GM23338 (cell line): Measurements from ENCODE around the gene SPI1. TPM values are rescaled to one million over a fixed set of nuclear protein-coding genes. Genes with fewer than 3 reads are reported as not detected.

Experiments used
- ATAC-seq: fragments of 200-7000 bp; cut with Tn5 transposase; 3 replicates; pipeline ENCODE4 v1.9.1; 2020
- DNase-seq: peaks from one replicate; pipeline ENCODE4 v3.0.0-alpha.2; 2015; ENCODE audit warnings: low spot score
- H2AFZ ChIP-seq: fragments of 200-600 bp; sonication (generic); 2 replicates; pipeline ENCODE4 v1.8.0; 2016; ENCODE audit warnings: antibody characterized with exemption, mild to moderate bottlenecking, moderate library complexity
- H3F3A ChIP-seq: fragments of 200-600 bp; sonication (generic); replicated peaks from 2 replicates; pipeline ENCODE4 v1.8.0; 2017; ENCODE audit warnings: antibody characterized with exemption, mixed run types, low read depth
- H3K27ac ChIP-seq: fragments of 200-600 bp; sonication (generic); 2 replicates; pipeline ENCODE4 v1.6.1; 2016; ENCODE audit warnings: low read depth
- H3K27me3 ChIP-seq: fragments of 200-600 bp; sonication (generic); 2 replicates; pipeline ENCODE4 v1.8.0; 2016; ENCODE audit warnings: mild to moderate bottlenecking, mixed run types, moderate library complexity; ENCODE audit not compliant: insufficient read depth
- H3K36me3 ChIP-seq: fragments of 200-600 bp; sonication (generic); 2 replicates; pipeline ENCODE4 v1.8.0; 2016; ENCODE audit warnings: mild to moderate bottlenecking; ENCODE audit not compliant: insufficient read depth
- H3K4me1 ChIP-seq: fragments of 200-600 bp; sonication (generic); 2 replicates; pipeline ENCODE4 v1.8.0; 2016; ENCODE audit warnings: mild to moderate bottlenecking, moderate library complexity; ENCODE audit not compliant: insufficient read depth
- H3K4me2 ChIP-seq: fragments of 200-600 bp; sonication (generic); 2 replicates; pipeline ENCODE4 v1.7.1; 2017; ENCODE audit warnings: mixed run types
- H3K4me3 ChIP-seq: fragments of 200-600 bp; sonication (generic); 2 replicates; pipeline ENCODE4 v1.6.1; 2016; ENCODE audit warnings: mixed run types
- H3K79me2 ChIP-seq: fragments of 200-600 bp; sonication (generic); replicated peaks from 2 replicates; pipeline ENCODE4 v1.8.0; 2017; ENCODE audit warnings: mild to moderate bottlenecking; ENCODE audit not compliant: insufficient read depth
- H3K9me2 ChIP-seq: fragments of 200-600 bp; sonication (generic); 2 replicates; pipeline ENCODE4 v1.8.0; 2017; ENCODE audit not compliant: insufficient read depth
- H4K20me1 ChIP-seq: fragments of 200-600 bp; sonication (generic); replicated peaks from 2 replicates; pipeline ENCODE4 v1.8.0; 2017; ENCODE audit warnings: mild to moderate bottlenecking; ENCODE audit not compliant: insufficient read depth
- H3K27ac Mint-ChIP-seq: 2 replicates; pipeline ENCODE4 v1.8.0; 2020; ENCODE audit warnings: inconsistent platforms, mild to moderate bottlenecking, moderate library complexity, mixed read lengths
- H3K27me3 Mint-ChIP-seq: 3 replicates; pipeline ENCODE4 v1.8.0; 2022; ENCODE audit warnings: low read depth, mild to moderate bottlenecking, moderate library complexity, mixed read lengths, inconsistent platforms; ENCODE audit not compliant: insufficient read depth, poor library complexity
- H3K36me3 Mint-ChIP-seq: 3 replicates; pipeline ENCODE4 v1.8.0; 2021; ENCODE audit warnings: low read depth, mild to moderate bottlenecking, inconsistent platforms, moderate library complexity, mixed read lengths
- H3K4me1 Mint-ChIP-seq: 3 replicates; pipeline ENCODE4 v1.8.0; 2020; ENCODE audit warnings: mild to moderate bottlenecking, inconsistent platforms, mixed read lengths
- H3K4me3 Mint-ChIP-seq: 3 replicates; pipeline ENCODE4 v1.8.0; 2021; ENCODE audit warnings: moderate library complexity, mild to moderate bottlenecking, inconsistent platforms, mixed read lengths
- H3K9me3 Mint-ChIP-seq: 3 replicates; pipeline ENCODE4 v1.8.0; 2020; ENCODE audit warnings: moderate library complexity, mild to moderate bottlenecking, inconsistent platforms, mixed read lengths
- CREB1 ChIP-seq: fragments of 250-450 bp; sonication (Bioruptor Pico); IDR thresholded peaks from 2 replicates; pipeline ENCODE4 v1.5.0; 2020; ENCODE audit warnings: low read depth, mild to moderate bottlenecking, moderate library complexity
- CTCF ChIP-seq, 2 experiments: fragments of 200-600 bp in 1 of 2; sonication (generic) in 1 of 2; conservative IDR thresholded peaks; 2 replicates each; pipeline versions ENCODE4 v1.5.1 to v1.6.1; 2016 to 2017; ENCODE audit warnings: antibody characterized with exemption in 2 of 2, low read depth in 2 of 2, mild to moderate bottlenecking in 2 of 2, moderate library complexity in 1 of 2
- ETS1 ChIP-seq: IDR thresholded peaks from 2 replicates; pipeline ENCODE4 v1.6.1; 2016; ENCODE audit warnings: antibody characterized with exemption
- EZH2 ChIP-seq: fragments of 200-600 bp; sonication (generic); IDR thresholded peaks from one replicate; pipeline ENCODE4 v1.8.0; 2017; ENCODE audit warnings: antibody characterized with exemption, mild to moderate bottlenecking, low read depth; ENCODE audit not compliant: unreplicated experiment
- EZH2phosphoT487 ChIP-seq: fragments of 200-600 bp; sonication (generic); IDR thresholded peaks from one replicate; pipeline ENCODE4 v1.8.1; 2018; ENCODE audit warnings: antibody characterized with exemption; ENCODE audit not compliant: unreplicated experiment
- JUNB ChIP-seq: IDR thresholded peaks from one replicate; pipeline ENCODE4 v1.6.1; 2016; ENCODE audit warnings: antibody characterized with exemption; ENCODE audit not compliant: unreplicated experiment
- NANOG ChIP-seq: IDR thresholded peaks from 2 replicates; pipeline ENCODE4 v1.6.1; 2016; ENCODE audit warnings: antibody characterized with exemption, borderline replicate concordance
- POLR2AphosphoS5 ChIP-seq: IDR thresholded peaks from 2 replicates; pipeline ENCODE4 v1.6.1; 2016; ENCODE audit warnings: antibody characterized with exemption, low read depth
- REST ChIP-seq: IDR thresholded peaks from one replicate; pipeline ENCODE4 v1.6.1; 2018; ENCODE audit warnings: antibody characterized with exemption; ENCODE audit not compliant: unreplicated experiment
- STAT1 ChIP-seq: IDR thresholded peaks from one replicate; pipeline ENCODE4 v1.6.1; 2016; ENCODE audit warnings: antibody characterized with exemption; ENCODE audit not compliant: unreplicated experiment
- ZNF114 ChIP-seq: fragments of 250-450 bp; sonication (Bioruptor Pico); IDR thresholded peaks from 2 replicates; pipeline ENCODE4 v1.5.0; 2020; ENCODE audit warnings: mild to moderate bottlenecking, moderate library complexity
- ZNF331 ChIP-seq: fragments of 250-450 bp; sonication (Bioruptor Pico); IDR thresholded peaks from 2 replicates; pipeline ENCODE4 v1.5.0; 2020; ENCODE audit warnings: low read depth, mild to moderate bottlenecking, moderate library complexity
- ZNF462 ChIP-seq: fragments of 250-450 bp; sonication (Bioruptor Pico); IDR thresholded peaks from 2 replicates; pipeline ENCODE4 v1.5.0; 2020; ENCODE audit warnings: mild to moderate bottlenecking, moderate library complexity
- polyA plus RNA-seq: library from polyadenylated mRNA; unstranded; fragments of >200 nt; fragmentation: Nextera tagmentation; extraction: Ambion mirVana; gene quantifications from 2 replicates; pipeline ENCODE4 v1.2.1, GENCODE V29; 2016
- total RNA-seq: library from RNA; depleted of rRNA; stranded (reverse); fragments of >200 nt; shearing (Covaris generic); gene quantifications from 2 replicates; pipeline ENCODE4 v1.2.3, GENCODE V29; 2014

SPI1 gene
- total and polyA plus RNA-seq, 2 experiments from 2014 or later, result 0.23 TPM; not detected in 1

- H3K9me3 Mint-ChIP-seq, result no peaks in the 10 kb centered on the region
- Histone ChIP-seq H4K20me1 (no peaks in the 10 kb centered on the region), H2AFZ (no peak overlapping the region), H3K36me3 (no peaks in the 10 kb centered on the region), H3F3A (no peaks in the 10 kb centered on the region), H3K4me1 (no peaks in the 10 kb centered on the region), H3K4me3 (no peak overlapping the region), H3K27me3 (no peaks in the 10 kb centered on the region), H3K4me2 (no peak overlapping the region), H3K9me2 (no peaks in the 10 kb centered on the region), H3K27ac (no peak overlapping the region), H3K79me2 (no peaks in the 10 kb centered on the region)
- no peak overlapping the region for H3K27ac Mint-ChIP-seq
- H3K4me3 Mint-ChIP-seq, result no peak overlapping the region
- H3K4me1 Mint-ChIP-seq, result peaks cover 2% of the 10 kb centered on the region; the same call in 2 of the 3 replicates
- no peaks in the 10 kb centered on the region for H3K36me3 Mint-ChIP-seq
- no peak for TF ChIP-seq CREB1 (CRISPR knock-in tag)
- TF ChIP-seq ETS1, result no peak
- TF ChIP-seq JUNB, result no peak
- no peak for TF ChIP-seq EZH2
- no peak for TF ChIP-seq EZH2phosphoT487
- TF ChIP-seq POLR2AphosphoS5, result no peak
- no peak for TF ChIP-seq CTCF (conservative IDR thresholded peaks at IDR 0.05; ENCODE audit: low read depth in 2 of 2)
- no peak for TF ChIP-seq NANOG
- TF ChIP-seq STAT1, result no peak
- TF ChIP-seq ZNF114, result no peak
- no peak for TF ChIP-seq ZNF462 (CRISPR knock-in tag)
- no peak for TF ChIP-seq REST
- no peak for TF ChIP-seq ZNF331 (CRISPR knock-in tag)
- DNase-seq (no peak), ATAC-seq (no peak)
- H3K27me3 Mint-ChIP-seq, result peaks cover 3% of the 10 kb centered on the region
These were observed 11.5 kb upstream of the SPI1 start for GRCh38 chr11:47389577-47390421.
